WTC11 (cell line): ENCODE measurements around the gene MPV17L. TPM values are rescaled to one million over a fixed set of nuclear protein-coding genes. Genes with fewer than 3 reads are reported as not detected.
"Not testable (repeated sequence)": the region's sequence is repeated elsewhere in the genome, so short reads cannot be mapped to it uniquely, and the experiment has no call there.

ENCODE experiments used
- ATAC-seq: fragments of 200-7000 bp; cut with Tn5 transposase; 2 replicates; pipeline ENCODE4 v1.10.0; 2021; ENCODE audit warnings: mild to moderate bottlenecking, moderate library complexity
- CTCF ChIA-PET: fragments of 300-600 bp; sonication (Branson Sonifier 250); formaldehyde crosslinking; loops from one replicate; lab custom pipeline; 2021; ENCODE audit warnings: antibody characterized with exemption; lab: Charles Lee
- POLR2A ChIA-PET: fragments of 350-600 bp; sonication (Branson Sonifier 250); formaldehyde crosslinking; loops from one replicate; lab custom pipeline; 2021; ENCODE audit warnings: antibody characterized with exemption; lab: Charles Lee
- DNase-seq: peaks from one replicate; pipeline ENCODE4 v3.0.0; 2021; ENCODE audit warnings: low spot score
- H3K27ac Mint-ChIP-seq: 2 replicates; pipeline ENCODE4 v1.8.0; 2021; ENCODE audit warnings: mixed read lengths
- H3K27me3 Mint-ChIP-seq: 2 replicates; pipeline ENCODE4 v1.8.0; 2021; ENCODE audit warnings: low read depth, mild to moderate bottlenecking, moderate library complexity, mixed read lengths
- H3K36me3 Mint-ChIP-seq: 2 replicates; pipeline ENCODE4 v1.8.0; 2021; ENCODE audit warnings: mixed read lengths
- H3K4me1 Mint-ChIP-seq: 2 replicates; pipeline ENCODE4 v1.8.0; 2022; ENCODE audit warnings: mixed read lengths
- H3K4me3 Mint-ChIP-seq: 2 replicates; pipeline ENCODE4 v1.8.0; 2021; ENCODE audit warnings: mild to moderate bottlenecking, moderate library complexity, mixed read lengths
- H3K9me3 Mint-ChIP-seq: 2 replicates; pipeline ENCODE4 v1.8.0; 2021; ENCODE audit warnings: mixed read lengths
- ATF3 ChIP-seq: sonication (generic); formaldehyde crosslinking; conservative IDR thresholded peaks from 2 replicates; pipeline ENCODE4 v1.8.1; 2022; ENCODE audit warnings: mild to moderate bottlenecking, missing genetic modification reagents
- CDX4 ChIP-seq: fragments of 250-450 bp; sonication (Bioruptor Pico); IDR thresholded peaks from 2 replicates; pipeline ENCODE4 v1.9.0; 2021; ENCODE audit warnings: moderate library complexity, mild to moderate bottlenecking, inconsistent platforms, borderline replicate concordance
- ETV6 ChIP-seq: sonication (generic); formaldehyde crosslinking; IDR thresholded peaks from 2 replicates; pipeline ENCODE4 v1.8.1; 2022; ENCODE audit warnings: mild to moderate bottlenecking, missing genetic modification reagents
- GRHL2 ChIP-seq: fragments of 250-450 bp; sonication (Bioruptor Pico); IDR thresholded peaks from 2 replicates; pipeline ENCODE4 v1.8.0; 2022; ENCODE audit warnings: mild to moderate bottlenecking, moderate library complexity; ENCODE audit not compliant: insufficient replicate concordance, severe bottlenecking
- IRF2 ChIP-seq: sonication (generic); formaldehyde crosslinking; IDR thresholded peaks from 2 replicates; pipeline ENCODE4 v1.8.0; 2022; ENCODE audit warnings: low read depth, missing genetic modification reagents, borderline replicate concordance
- JUN ChIP-seq: sonication (generic); formaldehyde crosslinking; IDR thresholded peaks from 2 replicates; pipeline ENCODE4 v1.8.0; 2023; ENCODE audit warnings: mild to moderate bottlenecking, missing genetic modification reagents
- NFYB ChIP-seq: sonication (generic); formaldehyde crosslinking; conservative IDR thresholded peaks from 2 replicates; pipeline ENCODE4 v1.8.0; 2022; ENCODE audit warnings: low read depth, missing genetic modification reagents
- SMAD3 ChIP-seq: sonication (generic); formaldehyde crosslinking; IDR thresholded peaks from 2 replicates; pipeline ENCODE4 v1.8.0; 2022; ENCODE audit warnings: missing genetic modification reagents, mild to moderate bottlenecking, borderline replicate concordance
- TP53 ChIP-seq: sonication (generic); formaldehyde crosslinking; IDR thresholded peaks from 2 replicates; pipeline ENCODE4 v1.8.1; 2023; ENCODE audit warnings: mild to moderate bottlenecking, missing genetic modification reagents
- USF2 ChIP-seq: sonication (generic); formaldehyde crosslinking; IDR thresholded peaks from 2 replicates; pipeline ENCODE4 v1.8.1; 2023; ENCODE audit warnings: mild to moderate bottlenecking, missing genetic modification reagents, moderate library complexity
- ZBTB43 ChIP-seq: sonication (generic); formaldehyde crosslinking; IDR thresholded peaks from 2 replicates; pipeline ENCODE4 v1.8.1; 2023; ENCODE audit warnings: mild to moderate bottlenecking, missing genetic modification reagents
- ZMAT4 ChIP-seq: fragments of 250-450 bp; sonication (Bioruptor Pico); IDR thresholded peaks from 2 replicates; pipeline ENCODE4 v1.9.0; 2021; ENCODE audit warnings: mild to moderate bottlenecking
- ZNF423 ChIP-seq: fragments of 250-450 bp; sonication (Bioruptor Pico); IDR thresholded peaks from 2 replicates; pipeline ENCODE4 v2.1.2; 2022; ENCODE audit warnings: mild to moderate bottlenecking, moderate library complexity
- ZNF425 ChIP-seq: fragments of 250-450 bp; sonication (Bioruptor Pico); conservative IDR thresholded peaks from 2 replicates; pipeline ENCODE4 v1.9.0; 2021; ENCODE audit warnings: mild to moderate bottlenecking
- total RNA-seq: library from RNA; stranded (reverse); gene quantifications from 3 replicates; pipeline ENCODE4 v1.2.3, GENCODE V29; 2021

The MPV17L gene
- total RNA-seq, 1 experiment from 2014 or later: 5.4 TPM

GRCh38 chr16:15415511-15415985 is 20.0 kb downstream of the MPV17L start:
- no peaks in the 10 kb centered on the region for H3K27me3 Mint-ChIP-seq
- H3K4me3 Mint-ChIP-seq: no peak overlapping the region
- no peaks in the 10 kb centered on the region for H3K4me1 Mint-ChIP-seq
- POLR2A ChIA-PET: no interaction called here
- no peaks in the 10 kb centered on the region for H3K9me3 Mint-ChIP-seq
- no peak for DNase-seq
- CTCF ChIA-PET: no interaction called here
- H3K27ac Mint-ChIP-seq: no peak overlapping the region
- TF ChIP-seq ETV6 (no peak), ZMAT4 (no peak), SMAD3 (CRISPR knock-in tag) (no peak), IRF2 (CRISPR knock-in tag) (no peak), JUN (CRISPR knock-in tag) (no peak), CDX4 (no peak), TP53 (CRISPR knock-in tag) (no peak), ZBTB43 (CRISPR knock-in tag) (no peak)
- H3K36me3 Mint-ChIP-seq: no peaks in the 10 kb centered on the region
- no peak for ATAC-seq

DNA sequence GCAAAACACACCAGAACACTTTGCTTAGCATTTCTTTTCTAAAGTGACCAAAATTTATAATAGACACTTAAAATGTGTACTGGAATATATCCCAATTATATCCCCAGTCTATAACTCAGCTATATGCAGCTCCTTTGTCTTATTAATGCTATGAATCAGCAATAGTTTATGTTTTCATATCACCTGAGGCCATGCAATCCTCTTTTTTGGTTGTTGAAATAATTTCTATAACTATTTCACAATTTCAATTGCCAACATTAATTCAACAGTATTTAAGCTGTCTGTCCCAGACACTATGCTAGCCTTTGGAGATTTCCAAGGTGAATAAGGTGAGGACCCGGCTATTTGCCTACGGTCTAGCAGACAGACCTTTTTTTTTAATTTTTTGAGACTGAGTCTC is 21.6 kb downstream of the MPV17L start:
- ChIA-PET POLR2A (no interaction called here), CTCF (no interaction called here)
- Mint-ChIP-seq H3K4me1 (no peaks in the 10 kb centered on the region), H3K4me3 (no peak overlapping the region), H3K9me3 (no peaks in the 10 kb centered on the region), H3K27me3 (no peaks in the 10 kb centered on the region), H3K36me3 (no peaks in the 10 kb centered on the region), H3K27ac (no peak overlapping the region)
- no peak for DNase-seq
- no peak for TF ChIP-seq ATF3 (CRISPR knock-in tag)
- TF ChIP-seq ZNF423 (CRISPR knock-in tag): no peak
- TF ChIP-seq ZNF425: no peak
- no peak for TF ChIP-seq NFYB (CRISPR knock-in tag)
- no peak for ATAC-seq

- H3K9me3 Mint-ChIP-seq: no peaks in the 10 kb centered on the region
- no peaks in the 10 kb centered on the region for H3K27me3 Mint-ChIP-seq
- ChIA-PET CTCF (no interaction called here), POLR2A (no interaction called here)
- H3K4me1 Mint-ChIP-seq: no peaks in the 10 kb centered on the region
- ATAC-seq: no peak
- H3K36me3 Mint-ChIP-seq: no peaks in the 10 kb centered on the region
- no peak overlapping the region for H3K27ac Mint-ChIP-seq
- no peak for DNase-seq
- H3K4me3 Mint-ChIP-seq: no peak overlapping the region
- TF ChIP-seq GRHL2 (CRISPR knock-in tag): no peak
- TF ChIP-seq USF2: peak; percentile 36; the same call in 1 of the 2 replicates
These were observed 22.7 kb downstream of the MPV17L start for GRCh38 chr16:15418206-15418605.

- H3K27ac Mint-ChIP-seq, H3K9me3 Mint-ChIP-seq, H3K4me1 Mint-ChIP-seq, DNase-seq, POLR2A ChIA-PET, H3K36me3 Mint-ChIP-seq, ATAC-seq, H3K27me3 Mint-ChIP-seq, H3K4me3 Mint-ChIP-seq: not testable (repeated sequence)
- CTCF ChIA-PET: interaction anchor here (0.5 to 0.6 kb wide), 2 partner anchors 21 to 40 kb away, joined by 3 to 4 read pairs; no protein-coding TSS in a partner anchor
These were observed 26.1 kb downstream of the MPV17L start for GRCh38 chr16:15421696-15422095.
